GM21381 (cell line): ENCODE results near the gene NOL4L.

ENCODE experiments used
- ATAC-seq: cut with Tn5 transposase; IDR thresholded peaks from one replicate; pipeline ENCODE4 v1.9.1; 2021; ENCODE audit warnings: mild to moderate bottlenecking, moderate library complexity; ENCODE audit not compliant: unreplicated experiment

Gene NOL4L

DNA sequence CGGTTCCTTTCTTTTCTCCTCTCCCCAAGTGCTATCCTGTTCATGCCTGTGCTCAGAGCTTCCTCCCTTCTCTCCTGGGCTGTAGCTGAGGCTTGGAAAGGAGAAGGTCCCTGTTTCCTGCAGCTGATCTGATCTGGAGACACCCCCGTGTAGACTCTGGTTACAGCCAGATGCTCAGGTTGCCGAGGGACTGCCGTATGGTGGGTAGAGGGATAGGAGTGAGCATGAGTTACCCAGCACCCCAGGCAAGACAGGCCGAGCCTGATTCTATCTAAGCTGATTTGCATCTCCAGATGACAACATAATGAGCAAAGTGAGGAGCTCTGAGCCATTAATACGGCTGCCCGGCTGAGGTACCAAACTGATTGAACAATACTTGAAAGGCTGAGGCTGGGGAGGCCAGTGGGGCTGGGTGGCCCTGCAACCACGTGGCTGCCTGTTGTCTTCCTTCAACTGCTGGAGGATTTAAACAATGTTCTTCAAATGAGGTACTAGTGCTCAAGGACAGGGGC lies 135.2 kb downstream of the NOL4L start:
- no peak for ATAC-seq

- no peak for ATAC-seq
These were observed 135.9 kb downstream of the NOL4L start for GRCh38 chr20:32449057-32449889.

DNA sequence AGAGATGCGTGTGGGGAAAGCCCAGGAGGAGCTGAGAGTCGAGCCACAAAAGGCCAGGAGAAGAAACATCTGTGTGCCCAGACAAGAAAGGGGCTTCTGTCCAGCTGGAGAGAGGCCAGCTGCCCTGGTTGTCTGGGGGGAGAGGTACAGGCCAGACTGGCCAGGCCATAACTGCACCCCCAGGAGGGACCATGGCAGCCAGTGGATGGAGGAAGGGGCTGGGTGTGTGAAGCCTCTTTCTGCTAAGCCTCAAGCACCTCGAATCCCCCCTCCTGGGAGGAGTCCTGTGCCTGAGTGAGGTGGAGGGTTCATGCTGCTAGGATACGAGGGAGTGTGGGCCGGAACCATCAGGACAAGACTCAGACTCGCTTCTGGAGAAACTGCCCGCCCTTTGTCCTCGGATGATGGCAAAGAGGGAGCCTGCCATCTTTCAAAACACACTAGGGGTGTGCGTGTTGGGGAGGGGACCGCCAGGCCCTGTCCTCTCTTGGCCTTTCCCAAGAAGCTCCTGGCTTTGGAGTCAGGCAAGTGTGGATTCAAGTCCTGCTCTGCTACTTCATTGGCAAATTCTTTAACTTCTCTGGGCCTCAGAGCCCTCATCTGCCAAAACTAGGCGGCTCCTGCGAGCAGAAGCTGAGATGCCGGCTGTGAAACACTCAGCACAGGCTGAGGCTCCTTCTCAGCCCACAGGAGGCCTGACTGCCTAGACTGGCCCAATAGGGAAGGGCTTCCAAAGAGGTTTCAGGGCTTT lies 136.7 kb downstream of the NOL4L start:
- no peak for ATAC-seq

DNA sequence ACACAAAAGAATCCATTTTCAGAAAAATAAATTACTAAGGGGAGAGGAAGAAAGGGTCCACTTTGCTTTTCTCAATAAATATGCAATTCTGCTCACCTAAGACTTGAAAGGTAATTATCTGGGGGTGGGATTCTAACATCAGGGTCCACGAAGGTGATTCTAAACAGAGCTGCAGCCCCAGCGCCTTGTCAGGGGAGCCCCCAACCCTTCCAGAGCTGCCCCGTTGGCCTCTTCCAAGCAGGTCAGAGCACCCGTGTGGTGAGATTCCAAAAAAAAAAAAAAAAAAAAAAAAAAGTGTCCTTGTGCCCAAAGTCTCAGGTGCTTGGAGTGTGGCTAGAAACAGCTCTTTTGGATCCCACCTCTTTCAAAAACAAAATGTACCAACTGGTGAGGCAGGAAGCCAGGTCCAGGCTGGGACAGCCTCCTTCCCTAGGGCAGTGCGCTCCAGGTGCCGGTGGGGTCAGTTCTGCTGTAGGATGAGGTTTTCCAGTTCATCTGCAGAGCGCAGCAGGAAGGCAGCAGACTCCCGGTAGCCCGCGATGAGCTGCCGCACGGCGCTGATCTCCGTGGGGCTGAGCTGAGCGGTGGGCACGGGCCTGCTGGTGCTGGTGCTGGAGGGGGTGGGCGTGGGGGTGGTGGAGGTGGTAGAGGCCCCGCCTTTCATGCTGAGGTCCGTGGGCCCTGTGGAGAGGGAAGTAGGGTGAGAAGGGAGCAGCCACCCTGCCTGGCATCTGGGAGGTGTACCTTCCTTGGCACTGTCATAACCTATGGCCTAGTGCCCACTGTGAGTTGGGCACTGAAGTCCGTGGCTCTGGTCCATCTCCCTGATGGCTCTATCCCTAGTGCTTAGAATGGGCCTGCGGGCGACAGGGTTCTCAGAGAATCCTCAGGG lies 137.8 kb downstream of the NOL4L start:
- no peak for ATAC-seq

- no peak for ATAC-seq
These were observed 138.6 kb downstream of the NOL4L start for GRCh38 chr20:32446301-32447100.

DNA sequence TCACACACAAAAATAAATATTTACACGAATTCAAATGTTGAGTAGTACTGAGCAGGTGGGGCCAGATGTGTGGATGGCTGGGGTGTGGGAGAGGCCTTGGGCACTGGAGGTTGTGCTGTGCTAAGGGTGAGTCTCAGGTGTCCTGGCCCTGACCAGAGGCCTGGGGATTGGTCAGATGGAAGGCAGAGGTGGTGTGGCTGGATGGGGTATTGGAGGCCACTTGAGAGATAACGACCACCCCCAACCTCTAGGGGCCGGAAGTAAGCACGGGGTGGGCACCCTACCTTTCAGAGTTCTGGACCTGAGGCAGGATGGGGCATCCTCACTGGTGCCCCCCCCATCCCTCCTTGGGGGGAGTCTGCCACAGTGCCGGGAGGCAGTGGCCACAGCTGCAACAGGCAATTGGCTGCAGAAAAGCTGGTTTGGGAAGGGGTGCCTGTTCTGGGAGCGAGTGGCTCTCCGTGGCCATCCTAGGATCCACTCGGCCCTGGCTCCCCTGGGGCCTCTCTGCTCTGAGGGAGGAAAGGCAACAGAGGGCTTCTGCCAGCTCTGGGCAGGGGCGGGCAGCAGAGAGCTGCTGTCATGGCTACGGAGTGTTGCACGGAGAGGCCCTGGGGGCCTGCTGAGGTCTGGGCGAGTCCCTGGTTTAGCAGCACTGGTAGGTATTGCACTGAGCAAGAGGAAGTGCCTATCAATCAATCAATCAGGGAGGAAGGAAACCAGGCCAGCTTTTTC lies 139.4 kb downstream of the NOL4L start:
- ATAC-seq = no peak

DNA sequence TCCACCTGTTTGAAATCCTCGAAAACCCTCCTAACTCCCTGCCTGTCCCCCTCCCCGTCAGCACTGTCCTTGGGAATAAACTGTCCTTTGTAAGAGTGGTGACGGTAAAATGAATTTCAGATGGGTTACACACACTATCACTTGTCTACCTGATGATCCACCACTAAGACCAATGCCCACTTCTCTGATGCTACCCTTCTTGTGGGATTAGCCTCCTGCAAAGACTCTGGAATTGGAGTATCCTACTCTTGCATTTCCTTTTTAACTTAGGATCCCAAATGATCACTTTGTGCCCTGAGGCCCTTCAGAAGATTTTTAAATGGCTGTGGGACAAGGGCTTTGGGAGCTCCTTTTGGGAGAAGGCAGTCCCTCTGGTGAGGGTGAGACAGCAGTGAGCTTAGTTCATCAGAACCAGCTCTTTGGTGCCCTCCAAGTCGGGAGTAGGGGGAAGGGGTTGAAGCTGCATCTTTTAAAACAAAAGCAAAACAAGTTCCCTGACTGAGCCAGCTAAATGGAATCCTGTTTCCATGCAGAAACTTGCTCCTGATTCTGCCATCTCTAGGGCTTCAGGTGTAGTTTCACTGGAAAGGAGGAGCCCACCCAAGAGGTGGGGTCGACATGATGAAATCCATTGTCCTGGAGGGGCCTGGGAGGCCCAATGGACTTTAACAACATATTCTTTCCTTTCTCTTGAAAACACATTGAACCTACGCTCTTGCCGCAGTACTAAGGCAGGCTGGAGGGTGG lies 140.5 kb downstream of the NOL4L start:
- no peak for ATAC-seq

- no peak for ATAC-seq
These were observed 141.7 kb downstream of the NOL4L start for GRCh38 chr20:32443386-32443974.

- ATAC-seq = no peak
These were observed 142.3 kb downstream of the NOL4L start for GRCh38 chr20:32442630-32443373.

- no peak for ATAC-seq
These were observed 143.5 kb downstream of the NOL4L start for GRCh38 chr20:32441638-32442037.

GRCh38 chr20:32440758-32441078 lies 144.4 kb downstream of the NOL4L start:
- ATAC-seq = no peak

DNA sequence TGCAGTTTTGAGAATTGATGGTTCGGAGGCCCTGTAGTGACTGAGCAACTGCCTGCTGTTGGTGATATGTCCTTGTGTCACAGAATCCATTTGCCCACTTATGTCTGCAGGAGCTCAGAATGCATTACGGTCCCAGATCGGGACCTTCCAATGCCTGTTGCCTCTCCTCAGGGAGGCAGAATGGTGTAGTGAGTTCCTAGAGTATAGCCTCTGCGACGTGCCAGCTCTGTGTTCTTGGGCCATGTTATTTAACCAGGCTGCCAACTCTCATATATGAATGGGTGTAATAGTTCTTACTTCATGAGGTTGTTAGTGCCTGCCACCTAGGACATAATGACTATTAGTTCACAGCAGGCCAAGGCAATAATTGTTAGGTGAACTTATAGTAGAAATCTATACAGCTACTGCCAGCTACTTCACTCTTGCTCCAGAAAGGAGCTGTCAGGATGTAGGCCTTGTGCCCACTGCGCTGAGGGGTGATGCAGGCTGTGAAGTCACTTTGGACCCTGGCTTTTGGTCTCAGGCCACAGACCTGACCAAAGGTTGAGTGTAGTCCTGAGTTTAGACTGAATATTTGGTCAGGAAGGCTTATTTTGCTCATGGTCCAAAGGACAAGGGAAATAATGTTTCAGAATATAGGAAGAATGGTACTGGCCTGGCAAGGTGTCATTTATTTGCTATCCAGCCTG lies 144.9 kb downstream of the NOL4L start:
- no peak for ATAC-seq

GRCh38 chr20:32439132-32439829 lies 145.9 kb downstream of the NOL4L start:
- ATAC-seq = no peak

- no peak for ATAC-seq
These were observed 146.7 kb downstream of the NOL4L start for GRCh38 chr20:32438331-32438858.

DNA sequence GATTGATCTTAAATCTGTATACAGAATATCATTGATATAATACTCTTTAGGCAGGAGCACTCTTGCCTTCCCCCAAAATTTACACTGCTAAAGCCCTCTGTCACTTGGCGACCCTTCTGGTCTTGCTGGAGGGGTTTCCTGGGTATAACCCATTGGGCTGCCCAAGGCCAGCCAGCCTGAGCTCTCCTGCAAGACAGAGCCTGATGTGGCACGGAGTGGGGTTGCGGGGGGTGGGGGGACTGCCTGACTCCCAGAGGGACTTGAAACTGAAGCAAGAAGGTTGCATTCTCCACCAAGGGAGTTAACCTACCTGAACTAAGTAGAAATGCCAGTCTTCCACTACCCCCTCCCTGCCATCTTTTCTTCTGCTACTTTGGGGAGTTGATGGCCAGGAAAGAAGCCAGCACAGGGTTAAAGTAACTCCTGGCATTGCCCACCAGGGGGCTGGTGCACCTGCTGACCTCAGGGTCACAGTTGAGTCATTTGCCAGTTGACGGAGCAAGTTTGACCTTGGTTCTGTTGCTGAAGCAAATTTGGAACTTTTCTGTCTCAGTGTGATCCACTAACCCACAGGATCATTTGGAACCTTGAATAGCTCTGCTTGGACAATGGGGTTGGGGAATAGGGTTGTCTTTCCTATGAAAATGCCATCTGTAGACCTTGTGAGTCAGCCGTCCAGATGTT lies 147.6 kb downstream of the NOL4L start:
- ATAC-seq = no peak

GRCh38 chr20:32436968-32437367 lies 148.2 kb downstream of the NOL4L start:
- ATAC-seq = no peak
